Adrenal gland (tissue), 5 donors: ENCODE data around the gene ICAM4.

Source experiments
- POLR2A ChIP-seq, 2 donors: fragments of 450-650 bp; IDR thresholded peaks; one replicate each; pipeline ENCODE4 v1.6.1; 2017; ENCODE audit warnings: antibody characterized with exemption in 2 of 2, mild to moderate bottlenecking in 2 of 2, moderate library complexity in 1 of 2
- TF ChIP-seq, protein P1 (sequence below), 6 experiments: fragments of 450-650 bp in 4 of 6; fragments of 200-600 bp in 2 of 6; sonication (generic) in 1 of 6; IDR thresholded peaks; 1 replicate in 5 of 6; 2 replicates in 1 of 6; pipeline versions ENCODE4 v1.5.1 to v1.8.0; 2016 to 2021; ENCODE audit warnings: antibody characterized with exemption in 6 of 6, mild to moderate bottlenecking in 2 of 6, moderate library complexity in 1 of 6
- donor health status: DM: no; HTN: no; CAD: no.

DNA sequence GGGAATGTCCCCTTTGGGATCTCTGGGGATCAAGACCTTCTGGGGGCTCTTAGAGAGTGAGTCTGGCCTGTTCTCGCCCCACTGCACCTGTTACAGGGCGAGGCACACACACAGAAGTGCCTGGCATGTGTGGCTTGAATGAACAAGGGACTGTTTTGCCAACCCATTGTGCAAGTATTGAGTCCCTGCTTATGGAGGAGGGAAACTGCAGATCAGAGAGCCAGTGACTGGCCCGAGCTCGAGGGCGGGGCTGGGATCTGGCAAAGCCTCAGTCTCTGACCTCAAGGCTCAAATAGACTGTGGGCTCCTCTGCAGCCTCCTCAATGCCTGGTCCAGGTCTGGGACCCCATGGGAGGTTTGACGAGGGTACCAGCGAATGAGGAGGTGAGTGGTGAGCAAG is 41.0 kb downstream of the ICAM4 start:
- no peak for TF ChIP-seq POLR2A (IDR thresholded peaks at IDR 0.05)
- TF ChIP-seq, protein P1, sequence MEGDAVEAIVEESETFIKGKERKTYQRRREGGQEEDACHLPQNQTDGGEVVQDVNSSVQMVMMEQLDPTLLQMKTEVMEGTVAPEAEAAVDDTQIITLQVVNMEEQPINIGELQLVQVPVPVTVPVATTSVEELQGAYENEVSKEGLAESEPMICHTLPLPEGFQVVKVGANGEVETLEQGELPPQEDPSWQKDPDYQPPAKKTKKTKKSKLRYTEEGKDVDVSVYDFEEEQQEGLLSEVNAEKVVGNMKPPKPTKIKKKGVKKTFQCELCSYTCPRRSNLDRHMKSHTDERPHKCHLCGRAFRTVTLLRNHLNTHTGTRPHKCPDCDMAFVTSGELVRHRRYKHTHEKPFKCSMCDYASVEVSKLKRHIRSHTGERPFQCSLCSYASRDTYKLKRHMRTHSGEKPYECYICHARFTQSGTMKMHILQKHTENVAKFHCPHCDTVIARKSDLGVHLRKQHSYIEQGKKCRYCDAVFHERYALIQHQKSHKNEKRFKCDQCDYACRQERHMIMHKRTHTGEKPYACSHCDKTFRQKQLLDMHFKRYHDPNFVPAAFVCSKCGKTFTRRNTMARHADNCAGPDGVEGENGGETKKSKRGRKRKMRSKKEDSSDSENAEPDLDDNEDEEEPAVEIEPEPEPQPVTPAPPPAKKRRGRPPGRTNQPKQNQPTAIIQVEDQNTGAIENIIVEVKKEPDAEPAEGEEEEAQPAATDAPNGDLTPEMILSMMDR (IDR thresholded peaks at IDR 0.05), result no peak
